ENCODE measurements around the gene PHIP.
"Not testable (repeated sequence)": the region's sequence is repeated elsewhere in the genome, so short reads cannot be mapped to it uniquely, and the experiment has no call there.

Gene PHIP

DNA sequence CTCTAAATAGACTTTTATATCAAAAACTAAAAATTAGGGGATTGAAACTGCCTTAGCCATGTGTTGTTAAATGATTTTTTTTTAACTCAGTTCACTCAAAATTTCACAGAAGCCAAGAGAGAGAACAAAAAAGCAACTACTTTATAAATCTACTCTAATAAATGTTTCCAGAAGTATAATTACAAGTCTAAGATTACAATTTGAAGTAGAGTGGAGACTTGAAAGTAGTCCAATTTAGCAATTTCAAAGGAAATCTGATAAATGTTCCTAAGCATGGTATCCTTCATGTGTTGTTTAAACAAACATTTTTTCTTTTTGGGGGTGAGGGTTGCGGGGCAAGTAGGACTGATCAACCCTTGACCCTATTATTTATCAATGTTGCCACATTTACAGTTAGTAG lies 72.6 kb downstream of the PHIP start:
- DNase-seq: no peak

- DNase-seq: no peak
Measured at GRCh38 chr6:79005024-79005423, 73.0 kb downstream of the PHIP start.

- no peak for DNase-seq
Measured at GRCh38 chr6:79004239-79004638, 73.8 kb downstream of the PHIP start.

- no peak for DNase-seq
Measured at GRCh38 chr6:79001415-79001814, 76.6 kb downstream of the PHIP start.

- DNase-seq: no peak
Measured at GRCh38 chr6:78999737-79000136, 78.3 kb downstream of the PHIP start.

GRCh38 chr6:78995946-78996345 lies 82.1 kb downstream of the PHIP start:
- peak; percentile 9 for DNase-seq

DNA sequence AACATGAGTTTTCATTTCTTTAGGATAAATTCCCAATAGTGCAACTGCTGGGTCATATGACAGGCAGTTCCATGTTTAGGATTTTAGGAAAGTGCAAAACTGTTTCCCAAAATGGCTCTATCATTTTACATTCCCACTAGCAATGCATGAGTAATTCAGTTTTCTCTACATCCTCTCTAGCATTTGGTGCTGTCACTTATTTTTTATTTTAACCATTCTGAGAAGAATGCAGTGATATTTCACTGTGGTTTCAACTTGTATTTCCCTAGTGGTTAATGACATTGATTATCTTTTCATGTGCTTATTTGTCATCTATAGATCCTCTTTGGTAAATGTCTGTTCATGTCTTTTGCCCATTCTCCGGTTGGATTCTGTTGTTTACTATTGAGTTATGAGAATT lies 82.7 kb downstream of the PHIP start:
- no peak for DNase-seq

GRCh38 chr6:78993955-78994354 lies 84.1 kb downstream of the PHIP start:
- DNase-seq: no peak

GRCh38 chr6:78989191-78989590 lies 88.9 kb downstream of the PHIP start:
- DNase-seq: no peak

- no peak for DNase-seq
Measured at GRCh38 chr6:78986161-78986560, 91.9 kb downstream of the PHIP start.

GRCh38 chr6:78984225-78984950 lies 93.7 kb downstream of the PHIP start:
- DNase-seq: no peak

DNA sequence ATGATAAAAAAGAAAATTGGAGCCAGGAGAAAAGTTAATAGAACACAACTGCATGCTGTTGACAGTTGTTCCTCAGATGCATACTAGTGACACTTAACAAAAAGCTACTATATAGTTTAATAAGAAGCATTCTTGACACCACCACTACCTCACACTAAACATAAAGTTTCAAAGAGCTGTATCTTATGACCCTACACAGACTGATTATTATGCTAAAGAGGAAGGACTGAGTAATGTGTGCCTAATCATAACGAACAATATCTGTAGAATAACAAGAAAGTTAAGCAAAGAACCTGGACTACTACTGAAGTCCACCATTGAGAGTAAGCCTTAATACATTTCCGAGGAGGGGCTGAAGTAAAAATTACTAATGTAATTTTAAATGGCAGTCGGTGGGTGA lies 110.9 kb downstream of the PHIP start:
- no peak for DNase-seq

- no peak for DNase-seq
Measured at GRCh38 chr6:78966542-78966941, 111.5 kb downstream of the PHIP start.

DNA sequence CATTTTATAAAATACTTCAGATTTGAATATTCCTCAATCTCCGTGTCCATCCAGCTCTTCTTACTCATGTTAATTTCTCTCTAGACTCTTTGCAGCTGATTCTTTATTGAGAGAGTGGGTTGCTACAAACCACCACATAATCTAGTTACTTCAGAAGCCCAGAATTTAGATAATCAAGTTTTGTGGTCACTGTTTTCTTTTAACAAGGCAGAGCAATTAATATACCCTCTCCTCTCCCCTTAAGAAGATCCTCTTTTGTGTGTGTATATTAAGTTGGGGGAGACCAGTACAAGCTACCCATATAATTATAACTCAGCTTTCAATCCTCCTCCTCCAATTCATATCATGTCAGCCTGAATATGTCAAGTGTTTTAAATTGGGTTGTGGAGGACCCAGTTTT lies 115.6 kb downstream of the PHIP start:
- DNase-seq: no peak

- DNase-seq: no peak
Measured at GRCh38 chr6:78954740-78955139, 123.3 kb downstream of the PHIP start.

GRCh38 chr6:78953798-78954197 lies 124.3 kb downstream of the PHIP start:
- DNase-seq: no peak

GRCh38 chr6:78952362-78952761 lies 125.7 kb downstream of the PHIP start:
- DNase-seq: no peak

- DNase-seq: no peak
Measured at GRCh38 chr6:78948785-78949184, 129.3 kb downstream of the PHIP start.

- peak; percentile 18 for DNase-seq
Measured at GRCh38 chr6:78947962-78948361, 130.1 kb downstream of the PHIP start.

DNA sequence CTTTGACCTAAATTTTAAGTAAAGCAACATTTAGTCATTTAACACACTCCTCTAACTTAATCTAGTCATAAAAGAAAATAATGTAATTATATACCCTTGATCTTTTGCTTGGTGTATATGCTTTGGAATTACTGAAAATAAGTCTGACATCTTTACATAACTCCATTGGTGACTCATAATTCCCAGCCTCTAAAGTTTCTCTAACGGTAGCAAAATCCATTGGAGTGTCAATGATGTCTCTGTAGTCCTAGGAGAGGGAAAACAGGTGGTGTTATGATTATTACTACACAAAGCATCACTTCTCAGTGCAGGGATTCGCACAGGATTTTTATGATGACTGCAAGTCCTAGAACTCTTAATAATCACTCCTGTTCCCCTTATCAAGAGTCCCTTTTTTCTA lies 130.5 kb downstream of the PHIP start:
- peak; percentile 4 for DNase-seq

DNA sequence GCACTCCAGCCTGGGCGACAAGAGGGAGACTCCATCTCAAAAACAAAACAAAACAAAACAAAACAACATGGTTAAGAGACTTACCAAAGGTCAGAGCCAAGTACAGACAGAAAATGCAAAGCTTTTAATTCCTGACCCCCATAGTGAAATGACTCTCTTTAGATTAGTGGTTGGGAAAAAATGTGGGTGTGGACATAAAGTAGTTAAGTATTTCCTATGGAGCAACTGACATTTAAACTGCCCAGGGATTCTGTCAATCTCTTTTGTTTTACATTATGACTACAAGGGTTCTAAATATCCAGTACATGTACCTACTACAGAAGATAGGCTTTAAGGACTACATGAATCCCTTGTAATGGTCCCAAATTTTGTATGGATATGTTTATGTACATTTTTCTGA lies 135.6 kb downstream of the PHIP start:
- peak; percentile 61 for DNase-seq

DNA sequence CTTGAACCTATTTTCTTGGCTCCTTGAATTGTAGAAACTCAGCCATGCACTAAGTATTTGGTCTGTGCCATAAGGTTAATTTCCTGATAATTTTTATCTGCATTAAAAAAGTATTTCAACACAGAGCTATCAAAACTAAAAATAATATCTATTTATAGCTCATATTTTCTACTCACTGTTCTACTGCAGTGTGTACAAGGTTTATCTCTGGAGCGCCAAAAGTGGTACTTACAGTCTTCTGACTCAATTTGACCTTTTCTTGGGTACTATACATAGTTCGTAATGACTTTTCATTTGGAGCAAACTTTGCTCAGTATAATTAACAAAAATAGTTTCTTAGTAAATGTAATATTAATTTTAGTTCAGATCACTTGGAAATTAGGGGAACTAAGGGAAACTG lies 141.5 kb downstream of the PHIP start:
- no peak for DNase-seq

DNA sequence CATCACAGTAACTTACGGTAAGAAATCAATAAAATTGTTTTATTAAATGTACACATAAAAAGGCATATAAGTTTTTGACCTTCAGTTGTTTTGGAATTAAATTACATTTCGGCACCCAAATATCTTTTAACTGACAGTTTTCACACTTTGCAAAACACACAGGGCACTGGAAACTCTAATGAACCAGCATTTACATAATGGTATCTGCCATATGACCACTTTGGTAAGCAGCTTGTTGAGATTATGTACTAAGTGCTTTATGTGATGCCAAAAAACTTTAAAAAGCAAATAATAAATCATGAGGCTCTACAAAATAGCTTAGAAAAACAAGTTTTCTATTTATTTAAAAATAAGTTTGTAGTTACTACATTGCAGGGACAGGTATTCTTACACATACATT lies 142.5 kb downstream of the PHIP start:
- DNase-seq: no peak

GRCh38 chr6:78925317-78925716 lies 152.7 kb downstream of the PHIP start:
- DNase-seq: no peak

DNA sequence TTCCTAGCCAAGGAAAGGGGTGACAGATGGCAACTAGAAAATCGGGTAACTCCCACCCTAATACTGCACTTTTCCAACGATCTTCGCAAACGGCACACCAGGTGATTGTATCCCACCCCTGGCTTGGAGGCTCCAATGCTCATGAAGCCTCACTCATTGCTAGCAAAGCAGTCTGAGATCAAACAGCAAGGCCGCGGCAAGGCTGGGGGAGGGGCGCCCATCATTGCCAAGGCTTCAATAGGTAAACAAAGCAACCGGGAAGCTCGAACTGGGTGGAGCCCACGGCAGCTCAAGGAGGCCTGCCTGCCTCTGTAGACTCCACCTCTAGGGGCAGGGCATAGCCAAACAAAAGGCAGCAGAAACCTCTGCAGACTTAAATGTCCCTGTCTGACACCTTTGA lies 156.9 kb downstream of the PHIP start:
- not testable (repeated sequence) for DNase-seq
